Lower leg skin (tissue), 4 donors: Measurements from ENCODE around the gene NBAS. TPM values are rescaled to one million over a fixed set of nuclear protein-coding genes. Genes with fewer than 3 reads are reported as not detected.

Source experiments
- DNase-seq, 2 donors: peaks; one replicate each; pipeline ENCODE4 v3.0.0-alpha.2; 2019; ENCODE audit warnings: low spot score in 2 of 2
- H3K4me3 ChIP-seq: fragments of 200-600 bp; sonication (generic); 2 replicates; pipeline ENCODE4 v1.5.1; 2017; ENCODE audit warnings: mild to moderate bottlenecking, low read depth; ENCODE audit not compliant: poor library complexity, severe bottlenecking
- POLR2A ChIP-seq, 2 donors: fragments of 450-650 bp; IDR thresholded peaks; one replicate each; pipeline ENCODE4 v1.6.1; 2016 to 2017; ENCODE audit warnings: antibody characterized with exemption in 2 of 2, mild to moderate bottlenecking in 1 of 2, moderate library complexity in 1 of 2
- WGBS, 2 donors: methylation state at CpG; one replicate each; pipeline ENCODE4 v1.1.5; 2018; 5-methylcytosine and 5-hydroxymethylcytosine counted together
- intact Hi-C: fragments of 100-400 bp; cut with DNase I; formaldehyde crosslinking; loops from one replicate; pipeline ENCODE4 v1.15.0; 2023; ENCODE audit warnings: low total_unique reads
- total RNA-seq, 4 donors: library from RNA; depleted of rRNA; stranded (reverse); fragments of >200 nt; gene quantifications; one replicate each; pipeline ENCODE4 v1.1.0, GENCODE V29; 2016
- TF ChIP-seq, protein P1 (sequence below), 3 donors: fragments of 450-650 bp; IDR thresholded peaks; one replicate each; pipeline ENCODE4 v1.5.1; 2016; ENCODE audit warnings: antibody characterized with exemption in 3 of 3, mild to moderate bottlenecking in 3 of 3, moderate library complexity in 2 of 3

Gene NBAS
- total RNA-seq, 4 donors from 2014 or later = 26.6 to 40.2 (median 38.3) TPM

DNA sequence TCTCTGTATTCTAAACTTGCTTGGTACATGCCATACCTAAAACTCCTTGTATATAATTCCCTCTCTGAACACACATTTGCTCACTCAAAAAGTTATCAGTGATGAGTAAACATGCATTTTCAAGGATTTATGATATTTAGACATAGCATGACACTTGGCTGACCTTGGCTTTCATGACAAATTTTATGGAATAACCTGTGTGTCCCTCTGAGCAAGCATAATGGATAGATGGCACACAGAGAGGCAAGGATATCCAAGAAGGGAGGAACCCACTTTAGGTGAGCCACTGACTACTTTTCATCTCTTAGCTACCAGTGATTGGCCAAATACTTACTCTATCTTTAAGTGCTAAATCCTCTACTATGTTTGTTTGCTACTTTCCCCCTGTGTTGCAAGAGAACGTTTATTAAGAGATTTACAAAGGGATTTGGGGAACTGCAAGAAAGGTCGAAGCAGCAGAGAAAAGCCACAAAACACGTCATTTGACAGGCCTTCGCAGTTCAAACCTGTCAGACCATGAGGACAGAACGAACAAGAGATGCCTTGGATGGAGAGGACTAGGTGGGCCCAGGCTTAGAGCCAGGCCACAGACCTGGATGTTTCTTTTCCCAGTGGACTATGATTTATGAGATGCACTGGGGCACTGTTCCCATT lies 379.9 kb downstream of the NBAS start:
- H3K4me3 ChIP-seq = no peak overlapping the region
- TF ChIP-seq POLR2A (IDR thresholded peaks at IDR 0.05) = no peak
- TF ChIP-seq, protein P1, sequence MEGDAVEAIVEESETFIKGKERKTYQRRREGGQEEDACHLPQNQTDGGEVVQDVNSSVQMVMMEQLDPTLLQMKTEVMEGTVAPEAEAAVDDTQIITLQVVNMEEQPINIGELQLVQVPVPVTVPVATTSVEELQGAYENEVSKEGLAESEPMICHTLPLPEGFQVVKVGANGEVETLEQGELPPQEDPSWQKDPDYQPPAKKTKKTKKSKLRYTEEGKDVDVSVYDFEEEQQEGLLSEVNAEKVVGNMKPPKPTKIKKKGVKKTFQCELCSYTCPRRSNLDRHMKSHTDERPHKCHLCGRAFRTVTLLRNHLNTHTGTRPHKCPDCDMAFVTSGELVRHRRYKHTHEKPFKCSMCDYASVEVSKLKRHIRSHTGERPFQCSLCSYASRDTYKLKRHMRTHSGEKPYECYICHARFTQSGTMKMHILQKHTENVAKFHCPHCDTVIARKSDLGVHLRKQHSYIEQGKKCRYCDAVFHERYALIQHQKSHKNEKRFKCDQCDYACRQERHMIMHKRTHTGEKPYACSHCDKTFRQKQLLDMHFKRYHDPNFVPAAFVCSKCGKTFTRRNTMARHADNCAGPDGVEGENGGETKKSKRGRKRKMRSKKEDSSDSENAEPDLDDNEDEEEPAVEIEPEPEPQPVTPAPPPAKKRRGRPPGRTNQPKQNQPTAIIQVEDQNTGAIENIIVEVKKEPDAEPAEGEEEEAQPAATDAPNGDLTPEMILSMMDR (IDR thresholded peaks at IDR 0.05) = no peak
- no peak for DNase-seq
- 74 to 85% methylated on average over 5 of the region's 5 CpGs for WGBS, 2 donors
- intact Hi-C loops = no loop called here

DNA sequence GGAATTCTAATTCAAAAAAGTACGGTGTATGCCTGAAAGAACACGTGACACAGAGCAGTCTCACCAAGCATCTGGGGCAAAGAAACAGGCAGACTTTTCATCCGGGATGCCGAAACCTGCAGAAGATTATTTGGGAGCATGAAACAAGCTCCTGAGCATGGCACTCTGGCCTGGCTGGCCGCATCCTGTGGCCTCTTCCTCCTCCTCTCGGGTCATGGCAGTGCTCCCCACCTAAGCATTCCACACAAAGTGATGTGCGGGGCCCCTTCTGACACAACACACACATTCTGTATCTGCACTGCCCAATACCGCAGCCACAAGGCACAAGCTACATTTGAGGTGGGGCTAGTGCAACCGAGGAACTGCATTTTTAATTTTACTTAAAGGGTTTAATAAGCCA lies 380.8 kb downstream of the NBAS start:
- TF ChIP-seq, protein P1 (IDR thresholded peaks at IDR 0.05) = no peak
- no peak for TF ChIP-seq POLR2A (IDR thresholded peaks at IDR 0.05)
- intact Hi-C loops = no loop called here
- no peak overlapping the region for H3K4me3 ChIP-seq
- DNase-seq = no peak
- WGBS, 2 donors = 89 to 92% methylated on average over 9 of the region's 9 CpGs

DNA sequence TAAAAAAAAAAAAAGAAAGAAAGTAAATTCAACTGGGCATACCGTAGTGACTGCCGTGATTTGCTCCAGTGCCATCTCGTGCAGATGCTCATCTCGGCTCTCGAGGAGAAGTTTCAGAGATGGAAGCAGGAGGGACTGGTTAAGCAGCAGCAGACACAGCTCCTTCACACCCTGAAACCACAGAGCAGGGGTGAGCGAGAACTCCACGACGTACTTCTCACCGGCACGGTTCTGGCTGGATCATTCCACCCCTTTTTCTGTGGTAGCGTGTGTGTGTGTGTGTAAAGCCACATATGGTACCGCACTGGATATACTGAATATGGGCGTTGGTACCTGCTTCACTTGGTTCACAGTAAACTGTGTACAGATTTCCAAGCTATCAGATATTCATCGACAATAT lies 382.2 kb downstream of the NBAS start:
- no peak for DNase-seq
- no peak for TF ChIP-seq POLR2A (IDR thresholded peaks at IDR 0.05)
- TF ChIP-seq, protein P1 (IDR thresholded peaks at IDR 0.05) = no peak
- intact Hi-C loops = no loop called here
- 91 to 98% methylated on average over 14 of the region's 14 CpGs for WGBS, 2 donors
- no peak overlapping the region for H3K4me3 ChIP-seq

DNA sequence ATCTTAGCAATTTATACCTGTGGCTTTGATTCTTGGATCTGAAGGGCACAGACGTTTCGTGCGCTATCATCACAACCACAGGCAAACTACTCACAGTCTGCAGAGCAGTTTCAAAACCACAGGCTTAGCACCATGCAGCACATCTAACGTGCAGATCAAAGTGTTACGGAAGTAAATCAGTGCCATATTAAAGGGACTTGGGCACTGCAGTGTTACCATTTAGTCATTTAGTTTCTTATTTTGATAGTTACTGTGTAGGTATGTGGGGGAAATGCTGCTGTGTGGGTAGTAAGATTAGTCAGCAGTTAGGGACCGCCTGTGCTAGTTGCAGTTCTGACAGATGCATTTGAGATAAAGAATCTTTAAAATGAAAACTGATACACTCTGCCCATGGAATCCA lies 384.0 kb downstream of the NBAS start:
- 82 to 83% methylated on average over 6 of the region's 6 CpGs for WGBS, 2 donors
- intact Hi-C loops = no loop called here

DNA sequence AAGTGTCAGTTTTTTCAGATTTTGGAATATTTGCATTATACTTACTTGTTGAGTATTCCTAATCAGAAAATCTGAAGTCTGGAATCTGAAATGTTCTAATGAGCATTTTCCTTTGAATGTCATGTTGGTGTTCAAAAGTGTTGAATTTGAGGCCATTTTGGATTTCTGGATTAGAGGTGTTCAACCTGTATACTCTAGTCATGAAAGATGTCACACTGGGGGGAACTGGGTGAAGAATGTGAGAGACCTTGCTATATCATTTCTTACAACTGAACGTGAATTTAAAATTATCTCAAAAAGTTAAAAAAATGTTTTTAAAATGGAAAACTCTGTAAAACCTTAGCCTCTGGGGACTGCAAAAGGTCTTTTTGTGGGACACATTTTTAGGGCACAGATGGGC lies 384.5 kb downstream of the NBAS start:
- TF ChIP-seq, protein P1 (IDR thresholded peaks at IDR 0.05) = no peak
- no peak for TF ChIP-seq POLR2A (IDR thresholded peaks at IDR 0.05)
- H3K4me3 ChIP-seq = no peak overlapping the region
- DNase-seq = no peak
- intact Hi-C loops = no loop called here
- 94 to 100% methylated on average over 1 of the region's 1 CpG for WGBS, 2 donors

More for the DNA sequence above, 384.0 kb downstream of the NBAS start:
- H3K4me3 ChIP-seq = no peak overlapping the region
- TF ChIP-seq, protein P1 (IDR thresholded peaks at IDR 0.05) = no peak
- no peak for TF ChIP-seq POLR2A (IDR thresholded peaks at IDR 0.05)
- DNase-seq = no peak

DNA sequence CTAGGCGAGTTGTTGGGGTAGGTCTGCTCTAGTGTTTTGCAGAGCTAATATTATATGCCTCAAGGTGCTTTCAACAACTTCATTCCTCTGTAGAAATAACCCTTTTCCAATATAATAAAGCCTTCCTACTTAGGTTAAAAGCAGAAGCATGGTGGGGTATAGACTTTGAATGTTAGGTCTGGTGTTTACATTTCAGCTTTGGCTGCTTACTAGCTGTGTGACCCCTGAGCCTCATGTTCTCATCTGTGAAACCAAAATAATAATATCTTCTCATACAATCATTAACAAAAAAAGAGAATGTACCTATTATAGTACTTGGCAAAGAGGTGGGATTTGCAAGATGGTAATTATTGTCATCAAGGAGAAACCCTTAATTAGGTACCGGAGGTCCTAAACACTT lies 386.6 kb downstream of the NBAS start:
- no peak for DNase-seq
- TF ChIP-seq POLR2A (IDR thresholded peaks at IDR 0.05) = no peak
- TF ChIP-seq, protein P1 (IDR thresholded peaks at IDR 0.05) = no peak
- H3K4me3 ChIP-seq = no peak overlapping the region
- intact Hi-C loops = no loop called here
- WGBS, 2 donors = 98% methylated on average over 2 of the region's 2 CpGs
